ENCODE results near the gene RAB1B.

Gene RAB1B

GRCh38 chr11:66221012-66221411 is 47.4 kb upstream of the RAB1B start:
- Histone ChIP-seq H3K36me3 (ENCODE audit: control insufficient read depth, insufficient read depth, low read length) (no peaks in the 10 kb centered on the region), H3K4me2 (ENCODE audit: low read length) (no peak overlapping the region), H3K4me3 (ENCODE audit: low read depth, low read length) (no peak overlapping the region), H3K4me1 (no peaks in the 10 kb centered on the region), H3K79me2 (no peaks in the 10 kb centered on the region), H3K9ac (no peak overlapping the region), H3K27ac (no peak overlapping the region), H2AFZ (no peak overlapping the region), H3K9me3 (ENCODE audit: control insufficient read depth, low read length) (no peaks in the 10 kb centered on the region), H3K27me3 (ENCODE audit: control insufficient read depth, insufficient read depth, low read length) (no peaks in the 10 kb centered on the region)
- TF ChIP-seq CTCF (IDR thresholded peaks at IDR 0.05): no peak

GRCh38 chr11:66221726-66222236 is 46.7 kb upstream of the RAB1B start:
- H3K27ac ChIP-seq: no peak overlapping the region
- H3K36me3 ChIP-seq (ENCODE audit: control insufficient read depth, insufficient read depth, low read length): no peaks in the 10 kb centered on the region
- H3K27me3 ChIP-seq (ENCODE audit: control insufficient read depth, insufficient read depth, low read length): no peaks in the 10 kb centered on the region
- no peak for TF ChIP-seq CTCF (IDR thresholded peaks at IDR 0.05)
- no peak overlapping the region for H3K4me2 ChIP-seq (ENCODE audit: low read length)
- no peak overlapping the region for H3K4me3 ChIP-seq (ENCODE audit: low read depth, low read length)
- no peak overlapping the region for H3K9ac ChIP-seq
- no peaks in the 10 kb centered on the region for H3K79me2 ChIP-seq
- H3K9me3 ChIP-seq (ENCODE audit: control insufficient read depth, low read length): no peaks in the 10 kb centered on the region
- no peaks in the 10 kb centered on the region for H3K4me1 ChIP-seq
- no peak overlapping the region for H2AFZ ChIP-seq

- Histone ChIP-seq H3K9me3 (ENCODE audit: control insufficient read depth, low read length) (no peaks in the 10 kb centered on the region), H3K4me3 (ENCODE audit: low read depth, low read length) (no peak overlapping the region), H3K4me2 (ENCODE audit: low read length) (no peak overlapping the region), H3K9ac (no peak overlapping the region), H3K4me1 (no peaks in the 10 kb centered on the region), H3K36me3 (ENCODE audit: control insufficient read depth, insufficient read depth, low read length) (no peaks in the 10 kb centered on the region), H3K27me3 (ENCODE audit: control insufficient read depth, insufficient read depth, low read length) (no peaks in the 10 kb centered on the region), H3K27ac (no peak overlapping the region), H3K79me2 (no peaks in the 10 kb centered on the region), H2AFZ (no peak overlapping the region)
- peak; percentile 93 for TF ChIP-seq CTCF (IDR thresholded peaks at IDR 0.05)
Measured at GRCh38 chr11:66222358-66223149, 45.9 kb upstream of the RAB1B start.

GRCh38 chr11:66224226-66224855 is 44.1 kb upstream of the RAB1B start:
- H3K4me3 ChIP-seq (ENCODE audit: low read depth, low read length): no peak overlapping the region
- H3K36me3 ChIP-seq (ENCODE audit: control insufficient read depth, insufficient read depth, low read length): no peaks in the 10 kb centered on the region
- no peak for TF ChIP-seq CTCF (IDR thresholded peaks at IDR 0.05)

More at GRCh38 chr11:66224226-66224855, 44.1 kb upstream of the RAB1B start:
- H3K4me2 ChIP-seq (ENCODE audit: low read length): no peak overlapping the region
- H3K9me3 ChIP-seq (ENCODE audit: control insufficient read depth, low read length): no peaks in the 10 kb centered on the region
- no peak overlapping the region for H2AFZ ChIP-seq
- H3K9ac ChIP-seq: no peak overlapping the region
- no peaks in the 10 kb centered on the region for H3K79me2 ChIP-seq
- no peaks in the 10 kb centered on the region for H3K27me3 ChIP-seq (ENCODE audit: control insufficient read depth, insufficient read depth, low read length)
- no peaks in the 10 kb centered on the region for H3K4me1 ChIP-seq
- no peak overlapping the region for H3K27ac ChIP-seq

Measured in parathyroid adenoma (tissue), 2 donors.